DMS53 (cell line): ENCODE measurements around the gene NUFIP2.
"Not testable (repeated sequence)": the region's sequence is repeated elsewhere in the genome, so short reads cannot be mapped to it uniquely, and the experiment has no call there.

Experiments used
- DNase-seq: peaks from one replicate; lab custom pipeline; 2025; lab: John Stamatoyannopoulos, UW

NUFIP2 gene

GRCh38 chr17:29279397-29280070 is 14.4 kb downstream of the NUFIP2 start:
- no peak for DNase-seq

GRCh38 chr17:29278692-29279091 is 15.3 kb downstream of the NUFIP2 start:
- no peak for DNase-seq

- no peak for DNase-seq
These were observed 20.0 kb downstream of the NUFIP2 start for GRCh38 chr17:29273924-29274323.

- DNase-seq = not testable (repeated sequence)
These were observed 22.0 kb downstream of the NUFIP2 start for GRCh38 chr17:29271980-29272379.

- DNase-seq = no peak
These were observed 30.0 kb downstream of the NUFIP2 start for GRCh38 chr17:29263916-29264315.

- no peak for DNase-seq
These were observed 36.2 kb downstream of the NUFIP2 start for GRCh38 chr17:29257756-29258155.

- no peak for DNase-seq
These were observed 37.0 kb downstream of the NUFIP2 start for GRCh38 chr17:29256735-29257466.

- DNase-seq = no peak
These were observed 37.9 kb downstream of the NUFIP2 start for GRCh38 chr17:29255926-29256522.

- no peak for DNase-seq
These were observed 40.9 kb downstream of the NUFIP2 start for GRCh38 chr17:29253037-29253436.

GRCh38 chr17:29252101-29252791 is 41.7 kb downstream of the NUFIP2 start:
- DNase-seq = peak; percentile 27

- DNase-seq = no peak
These were observed 42.8 kb downstream of the NUFIP2 start for GRCh38 chr17:29251184-29251583.

- no peak for DNase-seq
These were observed 43.3 kb downstream of the NUFIP2 start for GRCh38 chr17:29250666-29251065.

GRCh38 chr17:29248845-29249244 is 45.1 kb downstream of the NUFIP2 start:
- DNase-seq = no peak

GRCh38 chr17:29247219-29247618 is 46.7 kb downstream of the NUFIP2 start:
- no peak for DNase-seq

- no peak for DNase-seq
These were observed 47.3 kb downstream of the NUFIP2 start, which contains the start of gene CRYBA1 for GRCh38 chr17:29246628-29247027. Gene CRYBA1 (plus strand): TSS chr17:29246859. CDS start chr17:29246864, 5 bp downstream.

GRCh38 chr17:29245401-29245800 is 48.5 kb downstream of the NUFIP2 start:
- no peak for DNase-seq

GRCh38 chr17:29243792-29244191 is 50.2 kb downstream of the NUFIP2 start:
- peak; percentile 18 for DNase-seq

GRCh38 chr17:29242790-29243189 is 51.2 kb downstream of the NUFIP2 start:
- no peak for DNase-seq

- no peak for DNase-seq
These were observed 51.9 kb downstream of the NUFIP2 start for GRCh38 chr17:29242051-29242450.

GRCh38 chr17:29240968-29241963 is 52.7 kb downstream of the NUFIP2 start:
- peak; percentile 68 for DNase-seq

- DNase-seq = peak; percentile 4
These were observed 53.5 kb downstream of the NUFIP2 start for GRCh38 chr17:29240477-29240876.
